Brain microvascular endothelial cell (primary cell): ENCODE results near the gene CYB5R3.
A peak's percentile ranks its signal among the peaks of the same experiment; 100 is the strongest.
"Not testable (repeated sequence)": the region's sequence is repeated elsewhere in the genome, so short reads cannot be mapped to it uniquely, and the experiment has no call there.

Experiments
- DNase-seq: peaks from one replicate; pipeline ENCODE4 v3.0.0-alpha.2; 2020
- H3K27ac ChIP-seq: fragments of 250-450 bp; sonication (Bioruptor Pico); 2 replicates; pipeline ENCODE4 v1.5.1; 2020; ENCODE audit warnings: mild to moderate bottlenecking, moderate library complexity
- H3K27me3 ChIP-seq: fragments of 250-450 bp; sonication (Bioruptor Pico); replicated peaks from 2 replicates; pipeline ENCODE4 v1.5.1; 2020; ENCODE audit warnings: mild to moderate bottlenecking
- H3K36me3 ChIP-seq: fragments of 250-450 bp; sonication (Bioruptor Pico); replicated peaks from 2 replicates; pipeline ENCODE4 v1.5.1; 2020; ENCODE audit warnings: mild to moderate bottlenecking
- H3K4me3 ChIP-seq: 2 replicates; pipeline ENCODE4 v1.5.1; 2011; ENCODE audit warnings: low read depth, mild to moderate bottlenecking, control low read depth, low read length, moderate library complexity
- CTCF ChIP-seq: IDR thresholded peaks from 2 replicates; pipeline ENCODE4 v1.5.1; 2011; ENCODE audit warnings: low read depth, mild to moderate bottlenecking, moderate library complexity, low read length, control low read depth, inconsistent platforms; ENCODE audit errors: missing control alignments
- in situ Hi-C: cut with HindIII; loops from 2 replicates; pipeline ENCODE4 v1.10.0; 2017; ENCODE audit warnings: low sequenced_read_pairs, low pct_ligation_motif_present

The CYB5R3 gene

GRCh38 chr22:42670921-42671709 lies 21.9 kb upstream of the CYB5R3 start:
- Histone ChIP-seq H3K27ac (no peak overlapping the region), H3K4me3 (no peak overlapping the region), H3K27me3 (no peaks in the 10 kb centered on the region), H3K36me3 (no peaks in the 10 kb centered on the region)
- DNase-seq = peak; percentile 15
- in situ Hi-C loops = no loop called here
- no peak for TF ChIP-seq CTCF

GRCh38 chr22:42670046-42670445 lies 20.9 kb upstream of the CYB5R3 start:
- in situ Hi-C loops = no loop called here
- no peak for DNase-seq
- TF ChIP-seq CTCF = no peak
- Histone ChIP-seq H3K27me3 (no peaks in the 10 kb centered on the region), H3K36me3 (no peaks in the 10 kb centered on the region), H3K27ac (no peak overlapping the region), H3K4me3 (no peak overlapping the region)

- H3K4me3 ChIP-seq, H3K27me3 ChIP-seq, H3K36me3 ChIP-seq, DNase-seq, in situ Hi-C loops, H3K27ac ChIP-seq: not testable (repeated sequence)
Observed at GRCh38 chr22:42666393-42666792, 17.2 kb upstream of the CYB5R3 start.

- Histone ChIP-seq H3K27ac (no peak overlapping the region), H3K4me3 (no peak overlapping the region), H3K27me3 (no peaks in the 10 kb centered on the region), H3K36me3 (no peaks in the 10 kb centered on the region)
- no peak for TF ChIP-seq CTCF
- DNase-seq = no peak
- in situ Hi-C loops = no loop called here
Observed at GRCh38 chr22:42664976-42665831, 16.0 kb upstream of the CYB5R3 start.

- Histone ChIP-seq H3K27ac (no peak overlapping the region), H3K27me3 (no peaks in the 10 kb centered on the region), H3K36me3 (no peaks in the 10 kb centered on the region), H3K4me3 (peak overlapping the region; percentile 63)
- DNase-seq = peak; percentile 45
- TF ChIP-seq CTCF = peak; percentile 70
- in situ Hi-C loops = no loop called here
Observed at GRCh38 chr22:42661985-42662831, 13.0 kb upstream of the CYB5R3 start.
